GM06990 (cell line): ENCODE results near the gene KCTD3.

Source experiments
- DNase-seq: peaks from one replicate; pipeline ENCODE4 v3.0.0-alpha.2; 2011; ENCODE audit not compliant: insufficient read length; ENCODE audit errors: extremely low read depth
- H3K27me3 ChIP-seq: replicated peaks from 2 replicates; pipeline ENCODE4 v1.6.0; 2011; ENCODE audit warnings: low read length; ENCODE audit not compliant: control insufficient read depth, insufficient read depth
- H3K36me3 ChIP-seq: 2 replicates; pipeline ENCODE4 v1.5.1; 2011; ENCODE audit warnings: low read length; ENCODE audit not compliant: control insufficient read depth, insufficient read depth
- H3K4me3 ChIP-seq: replicated peaks from 2 replicates; pipeline ENCODE4 v1.5.1; 2011; ENCODE audit warnings: low read depth, mild to moderate bottlenecking, control low read depth, low read length
- TF ChIP-seq, protein P1 (sequence below): IDR thresholded peaks from 2 replicates; pipeline ENCODE4 v1.5.1; 2011; ENCODE audit warnings: low read length, control low read depth, mild to moderate bottlenecking, inconsistent platforms; ENCODE audit not compliant: insufficient read depth, poor library complexity, severe bottlenecking

Gene KCTD3

DNA sequence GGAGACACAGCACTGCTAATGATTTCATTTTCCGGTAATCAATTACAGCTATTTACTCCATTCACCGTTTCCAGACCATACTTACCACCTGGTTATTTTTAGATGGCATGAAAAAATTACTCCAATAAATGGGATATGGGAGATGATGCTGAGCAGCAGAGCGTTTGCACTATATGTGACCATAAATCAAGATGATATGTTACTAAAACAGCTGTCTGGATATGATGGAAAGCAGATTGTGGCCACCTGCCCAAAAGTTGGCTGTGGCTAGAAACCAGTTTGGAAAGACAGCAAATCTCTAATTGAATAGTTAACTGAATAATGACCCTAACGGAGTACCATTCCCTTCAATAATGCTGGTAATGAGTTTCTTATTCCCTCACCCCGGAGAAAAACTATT is 22.5 kb upstream of the KCTD3 start:
- no peak overlapping the region for H3K4me3 ChIP-seq
- no peak for DNase-seq
- TF ChIP-seq, protein P1, sequence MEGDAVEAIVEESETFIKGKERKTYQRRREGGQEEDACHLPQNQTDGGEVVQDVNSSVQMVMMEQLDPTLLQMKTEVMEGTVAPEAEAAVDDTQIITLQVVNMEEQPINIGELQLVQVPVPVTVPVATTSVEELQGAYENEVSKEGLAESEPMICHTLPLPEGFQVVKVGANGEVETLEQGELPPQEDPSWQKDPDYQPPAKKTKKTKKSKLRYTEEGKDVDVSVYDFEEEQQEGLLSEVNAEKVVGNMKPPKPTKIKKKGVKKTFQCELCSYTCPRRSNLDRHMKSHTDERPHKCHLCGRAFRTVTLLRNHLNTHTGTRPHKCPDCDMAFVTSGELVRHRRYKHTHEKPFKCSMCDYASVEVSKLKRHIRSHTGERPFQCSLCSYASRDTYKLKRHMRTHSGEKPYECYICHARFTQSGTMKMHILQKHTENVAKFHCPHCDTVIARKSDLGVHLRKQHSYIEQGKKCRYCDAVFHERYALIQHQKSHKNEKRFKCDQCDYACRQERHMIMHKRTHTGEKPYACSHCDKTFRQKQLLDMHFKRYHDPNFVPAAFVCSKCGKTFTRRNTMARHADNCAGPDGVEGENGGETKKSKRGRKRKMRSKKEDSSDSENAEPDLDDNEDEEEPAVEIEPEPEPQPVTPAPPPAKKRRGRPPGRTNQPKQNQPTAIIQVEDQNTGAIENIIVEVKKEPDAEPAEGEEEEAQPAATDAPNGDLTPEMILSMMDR, result no peak
- no peaks in the 10 kb centered on the region for H3K27me3 ChIP-seq
- no peaks in the 10 kb centered on the region for H3K36me3 ChIP-seq

GRCh38 chr1:215545096-215545495 is 22.0 kb upstream of the KCTD3 start:
- TF ChIP-seq, protein P1, result no peak
- Histone ChIP-seq H3K36me3 (no peaks in the 10 kb centered on the region), H3K4me3 (no peak overlapping the region), H3K27me3 (no peaks in the 10 kb centered on the region)
- DNase-seq, result no peak

DNA sequence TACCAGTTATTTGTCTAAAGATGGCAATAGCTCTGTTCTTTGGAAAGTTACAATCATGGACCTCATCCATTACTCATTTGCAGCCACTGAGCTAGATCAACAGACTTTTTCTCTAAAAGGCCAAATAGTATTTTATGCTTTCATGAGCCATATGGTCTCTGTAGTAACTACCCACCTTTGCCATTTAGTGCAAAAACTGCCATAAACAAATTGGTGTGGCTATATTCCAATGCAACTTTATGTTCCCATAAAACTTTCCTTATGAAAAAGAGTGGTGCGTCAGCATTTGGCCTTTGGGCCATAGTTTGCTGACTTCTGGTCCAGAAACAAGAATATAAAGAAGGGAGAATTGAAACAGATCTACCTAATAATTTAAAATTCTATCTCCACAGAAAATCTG is 20.1 kb upstream of the KCTD3 start:
- Histone ChIP-seq H3K27me3 (no peaks in the 10 kb centered on the region), H3K36me3 (no peaks in the 10 kb centered on the region), H3K4me3 (no peak overlapping the region)
- DNase-seq, result no peak
- TF ChIP-seq, protein P1, result no peak

- DNase-seq, result no peak
- no peaks in the 10 kb centered on the region for H3K36me3 ChIP-seq
- TF ChIP-seq, protein P1, result no peak
- no peak overlapping the region for H3K4me3 ChIP-seq
- no peaks in the 10 kb centered on the region for H3K27me3 ChIP-seq
Observed at GRCh38 chr1:215551806-215552205, 15.3 kb upstream of the KCTD3 start.

- Histone ChIP-seq H3K27me3 (no peaks in the 10 kb centered on the region), H3K36me3 (no peaks in the 10 kb centered on the region), H3K4me3 (no peak overlapping the region)
- TF ChIP-seq, protein P1, result no peak
- no peak for DNase-seq
Observed at GRCh38 chr1:215554865-215555264, 12.2 kb upstream of the KCTD3 start.

DNA sequence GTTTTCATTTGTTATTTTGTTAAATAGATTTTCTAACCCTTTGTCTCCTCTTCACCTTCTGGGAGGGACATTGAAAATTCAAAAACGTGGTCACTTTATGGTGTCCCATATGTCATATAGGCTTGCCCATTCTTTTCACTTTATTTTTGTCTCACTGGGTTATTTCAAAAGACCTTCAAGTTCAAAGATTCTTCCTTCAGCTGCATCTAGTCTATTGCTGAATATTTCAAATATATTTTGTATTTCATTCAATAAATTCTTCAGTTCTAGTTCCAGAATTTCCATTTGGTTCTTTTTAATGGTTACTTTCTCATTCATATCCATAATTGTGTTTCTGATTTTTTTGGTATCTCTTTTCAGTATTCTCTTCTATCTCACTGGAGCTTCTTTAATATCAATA is 11.6 kb upstream of the KCTD3 start:
- Histone ChIP-seq H3K4me3 (no peak overlapping the region), H3K36me3 (no peaks in the 10 kb centered on the region), H3K27me3 (no peaks in the 10 kb centered on the region)
- TF ChIP-seq, protein P1, result no peak
- no peak for DNase-seq
